Mesenchymal stem cell (in vitro differentiated cells and primary cell): ENCODE results near the gene SMIM29.
"Not testable (repeated sequence)": the region's sequence is repeated elsewhere in the genome, so short reads cannot be mapped to it uniquely, and the experiment has no call there.

ENCODE experiments used
- DNase-seq: peaks from one replicate; pipeline ENCODE4 v3.0.0-alpha.2; 2013
- H2AFZ ChIP-seq: one replicate; pipeline ENCODE4 v1.6.1; 2013; ENCODE audit warnings: low read depth, mild to moderate bottlenecking, control low read depth, inconsistent platforms, low read length, moderate library complexity
- H2AK5ac ChIP-seq: 2 replicates; pipeline ENCODE4 v1.6.1; 2013; ENCODE audit warnings: low read length, moderate library complexity, mild to moderate bottlenecking, inconsistent platforms; ENCODE audit not compliant: severe bottlenecking
- H2BK120ac ChIP-seq: one replicate; pipeline ENCODE4 v1.6.1; 2013; ENCODE audit warnings: low read depth, mild to moderate bottlenecking, inconsistent platforms, low read length, moderate library complexity
- H2BK12ac ChIP-seq, 2 experiments: one replicate each; pipeline ENCODE4 v1.6.1; 2013; ENCODE audit warnings: inconsistent platforms in 2 of 2, low read length in 2 of 2, mild to moderate bottlenecking in 2 of 2, moderate library complexity in 2 of 2, control low read depth in 1 of 2
- H2BK15ac ChIP-seq: one replicate; pipeline ENCODE4 v1.6.1; 2013; ENCODE audit warnings: mild to moderate bottlenecking, low read depth, inconsistent platforms; ENCODE audit not compliant: poor library complexity, severe bottlenecking
- H2BK5ac ChIP-seq: 2 replicates; pipeline ENCODE4 v1.6.1; 2013; ENCODE audit warnings: low read depth, mild to moderate bottlenecking, low read length, control low read depth, inconsistent platforms; ENCODE audit not compliant: poor library complexity, severe bottlenecking
- H3K14ac ChIP-seq, 2 experiments: one replicate each; pipeline ENCODE4 v1.6.1; 2013; ENCODE audit warnings: inconsistent platforms in 2 of 2, low read length in 2 of 2, control low read depth in 1 of 2, mild to moderate bottlenecking in 1 of 2, moderate library complexity in 1 of 2
- H3K18ac ChIP-seq, 2 experiments: one replicate each; pipeline ENCODE4 v1.6.1; 2013; ENCODE audit warnings: inconsistent platforms in 2 of 2, low read length in 2 of 2, control low read depth in 1 of 2, low read depth in 1 of 2, mild to moderate bottlenecking in 1 of 2
- H3K23ac ChIP-seq, 2 experiments: one replicate each; pipeline ENCODE4 v1.6.1; 2013; ENCODE audit warnings: inconsistent platforms in 2 of 2, low read length in 2 of 2, mild to moderate bottlenecking in 2 of 2, moderate library complexity in 2 of 2, control low read depth in 1 of 2
- H3K27ac ChIP-seq: 2 replicates; pipeline ENCODE4 v1.5.1; 2013; ENCODE audit warnings: mild to moderate bottlenecking, moderate library complexity, low read length, control low read depth, inconsistent platforms; ENCODE audit not compliant: poor library complexity, severe bottlenecking
- H3K27me3 ChIP-seq, 2 experiments: 2 replicates each; pipeline versions ENCODE4 v1.6.1 to v1.7.0; 2013; ENCODE audit warnings: low read length in 2 of 2, mild to moderate bottlenecking in 2 of 2, moderate library complexity in 2 of 2, control low read depth in 1 of 2, inconsistent platforms in 1 of 2; ENCODE audit not compliant: control insufficient read depth in 1 of 2, insufficient read depth in 1 of 2
- H3K36me3 ChIP-seq, 2 experiments: 2 replicates each; pipeline versions ENCODE4 v1.6.1 to v1.7.0; 2013; ENCODE audit warnings: low read length in 2 of 2, control low read depth in 1 of 2, inconsistent platforms in 1 of 2, low read depth in 1 of 2, mild to moderate bottlenecking in 1 of 2; ENCODE audit not compliant: insufficient read depth in 2 of 2, control insufficient read depth in 1 of 2
- H3K4ac ChIP-seq, 2 experiments: one replicate each; pipeline ENCODE4 v1.6.1; 2013; ENCODE audit warnings: inconsistent platforms in 2 of 2, low read length in 2 of 2, mild to moderate bottlenecking in 2 of 2, moderate library complexity in 2 of 2, control low read depth in 1 of 2, low read depth in 1 of 2
- H3K4me1 ChIP-seq: 2 replicates; pipeline ENCODE4 v1.6.1; 2013; ENCODE audit warnings: low read depth, low read length, control low read depth; ENCODE audit not compliant: control insufficient read depth, insufficient read depth
- H3K4me2 ChIP-seq: 2 replicates; pipeline ENCODE4 v1.6.1; 2013; ENCODE audit warnings: low read length, mild to moderate bottlenecking, inconsistent platforms; ENCODE audit not compliant: poor library complexity, severe bottlenecking
- H3K4me3 ChIP-seq, 2 experiments: 2 replicates each; pipeline versions ENCODE4 v1.5.1 to v1.7.0; 2013; ENCODE audit warnings: low read length in 2 of 2, mild to moderate bottlenecking in 2 of 2, control low read depth in 1 of 2, low read depth in 1 of 2; ENCODE audit not compliant: insufficient read depth in 1 of 2
- H3K79me1 ChIP-seq: replicated peaks from 2 replicates; pipeline ENCODE4 v1.6.1; 2013; ENCODE audit warnings: mild to moderate bottlenecking, control low read depth, low read length, inconsistent platforms; ENCODE audit not compliant: poor library complexity, severe bottlenecking
- H3K9ac ChIP-seq: 2 replicates; pipeline ENCODE4 v1.7.0; 2013; ENCODE audit warnings: mild to moderate bottlenecking, low read length, moderate library complexity
- H3K9me3 ChIP-seq: 2 replicates; pipeline ENCODE4 v1.7.0; 2013; ENCODE audit warnings: mild to moderate bottlenecking, low read length; ENCODE audit not compliant: control insufficient read depth
- H4K8ac ChIP-seq: one replicate; pipeline ENCODE4 v1.6.1; 2013; ENCODE audit warnings: inconsistent platforms, mild to moderate bottlenecking, low read length, moderate library complexity
- H4K91ac ChIP-seq: one replicate; pipeline ENCODE4 v1.6.1; 2013; ENCODE audit warnings: mild to moderate bottlenecking, low read length, inconsistent platforms
- WGBS: methylation state at CpG from one replicate; pipeline ENCODE4 v1.1.7; 2013; ENCODE audit warnings: mixed read lengths; 5-methylcytosine and 5-hydroxymethylcytosine counted together

The SMIM29 gene

DNA sequence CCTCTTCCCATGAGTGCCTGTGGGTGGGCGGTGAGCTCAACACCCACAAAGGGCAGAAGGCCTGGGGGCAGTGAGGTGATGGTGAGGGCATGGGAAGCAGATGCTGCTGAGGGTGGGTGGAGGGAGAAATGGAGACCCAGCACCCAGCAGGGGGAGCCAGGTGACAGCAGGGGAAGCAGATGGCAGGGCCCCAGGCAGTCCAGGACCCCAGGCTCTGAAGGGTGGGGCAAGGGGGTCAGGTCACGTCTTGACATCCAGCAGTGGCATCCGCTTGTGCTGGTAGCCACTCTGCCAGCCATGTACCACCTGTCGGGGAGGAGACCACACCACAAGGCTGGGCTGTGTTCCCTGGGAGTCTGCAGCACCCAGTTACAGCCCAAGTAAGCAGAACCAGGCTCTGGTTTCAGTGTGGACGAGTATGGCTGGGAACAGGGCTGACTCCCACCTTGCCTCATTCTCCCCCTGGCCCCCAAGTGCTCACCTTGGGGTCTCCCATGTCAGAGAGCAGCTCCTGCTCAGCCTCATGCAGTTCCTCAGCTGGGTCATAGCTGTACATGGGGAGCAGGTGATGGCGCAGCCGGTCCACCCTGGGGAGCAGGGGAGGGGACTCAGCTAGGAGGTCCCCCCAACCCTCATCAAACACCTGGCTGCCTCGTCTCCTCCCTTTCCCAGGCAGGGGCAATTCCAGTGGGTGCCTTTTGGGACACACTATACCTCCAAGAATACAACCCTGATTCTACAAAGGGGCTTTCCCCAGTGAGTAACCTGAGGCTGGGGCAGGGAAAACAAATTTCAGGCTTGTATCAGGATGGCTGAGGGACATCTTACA, 2.0 kb downstream of the SMIM29 start:
- H2BK12ac ChIP-seq, result peak overlapping the region in 1 of 2 experiments; percentile 87
- H2AFZ ChIP-seq, result no peak overlapping the region
- H4K91ac ChIP-seq, result no peak overlapping the region
- no peak overlapping the region for H2BK15ac ChIP-seq
- DNase-seq, result peak; percentile 65
- peaks cover 6% of the 10 kb centered on the region for H3K79me1 ChIP-seq
- H3K9me3 ChIP-seq, result no peaks in the 10 kb centered on the region
- H3K4me1 ChIP-seq, result peaks cover 51% of the 10 kb centered on the region
- H3K14ac ChIP-seq, result no peak overlapping the region
- no peak overlapping the region for H2BK5ac ChIP-seq
- peak overlapping the region; percentile 12 for H4K8ac ChIP-seq
- H3K27me3 ChIP-seq, result no peaks in the 10 kb centered on the region
- H3K4me3 ChIP-seq, result no peak overlapping the region
- no peak overlapping the region for H3K4me2 ChIP-seq
- no peak overlapping the region for H3K4ac ChIP-seq
- no peak overlapping the region for H2BK120ac ChIP-seq
- peak overlapping the region in 1 of 2 experiments; percentile 60 for H3K23ac ChIP-seq
- WGBS, result 57% methylated on average over 7 of the region's 8 CpGs
- H3K18ac ChIP-seq, result no peak overlapping the region
- H2AK5ac ChIP-seq, result peak overlapping the region; percentile 43
- peaks cover 14 to 32% of the 10 kb centered on the region in 2 experiments for H3K36me3 ChIP-seq
- H3K27ac ChIP-seq, result peak overlapping the region; percentile 3
- peak overlapping the region; percentile 94 for H3K9ac ChIP-seq

DNA sequence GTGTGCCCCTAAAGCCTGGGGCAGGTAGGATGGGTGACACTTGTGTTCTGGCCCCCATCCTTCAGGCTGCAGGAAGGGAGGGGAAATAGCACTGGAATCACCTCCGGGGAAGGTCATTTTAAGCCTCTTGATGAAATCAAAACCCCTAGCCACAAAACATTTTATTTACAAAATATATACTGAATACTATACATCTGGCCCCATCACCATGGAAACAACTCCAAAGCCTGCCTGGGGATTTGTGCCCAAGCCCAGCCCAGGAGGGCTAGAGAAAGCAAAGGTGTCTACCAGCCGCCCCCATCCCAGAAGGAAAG, 2.6 kb downstream of the SMIM29 start:
- no peaks in the 10 kb centered on the region for H3K27me3 ChIP-seq
- no peaks in the 10 kb centered on the region for H3K9me3 ChIP-seq
- H2AFZ ChIP-seq, result no peak overlapping the region
- no peak overlapping the region for H3K4me3 ChIP-seq
- H3K4ac ChIP-seq, result no peak overlapping the region
- no peak overlapping the region for H4K8ac ChIP-seq
- H2BK15ac ChIP-seq, result no peak overlapping the region
- no peak overlapping the region for H2BK12ac ChIP-seq
- WGBS, result 38% methylated on average over 2 of the region's 2 CpGs
- H2BK5ac ChIP-seq, result no peak overlapping the region
- no peak for DNase-seq
- H3K4me1 ChIP-seq, result peaks cover 56% of the 10 kb centered on the region
- no peak overlapping the region for H3K14ac ChIP-seq
- H2AK5ac ChIP-seq, result no peak overlapping the region
- no peak overlapping the region for H2BK120ac ChIP-seq
- peaks cover 6% of the 10 kb centered on the region for H3K79me1 ChIP-seq
- H3K27ac ChIP-seq, result no peak overlapping the region
- H4K91ac ChIP-seq, result no peak overlapping the region
- peak overlapping the region; percentile 94 for H3K9ac ChIP-seq
- no peak overlapping the region for H3K23ac ChIP-seq
- no peak overlapping the region for H3K18ac ChIP-seq
- H3K36me3 ChIP-seq, result peaks cover 20 to 38% of the 10 kb centered on the region in 2 experiments
- H3K4me2 ChIP-seq, result no peak overlapping the region

DNA sequence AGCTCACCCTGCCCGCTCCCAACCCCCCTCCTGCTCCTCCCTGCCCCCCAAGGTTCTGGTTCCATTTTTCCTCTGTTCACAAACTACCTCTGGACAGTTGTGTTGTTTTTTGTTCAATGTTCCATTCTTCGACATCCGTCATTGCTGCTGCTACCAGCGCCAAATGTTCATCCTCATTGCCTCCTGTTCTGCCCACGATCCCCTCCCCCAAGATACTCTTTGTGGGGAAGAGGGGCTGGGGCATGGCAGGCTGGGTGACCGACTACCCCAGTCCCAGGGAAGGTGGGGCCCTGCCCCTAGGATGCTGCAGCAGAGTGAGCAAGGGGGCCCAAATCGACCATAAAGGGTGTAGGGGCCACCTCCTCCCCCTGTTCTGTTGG, 3.1 kb downstream of the SMIM29 start:
- H2AFZ ChIP-seq, H4K8ac ChIP-seq, H2BK120ac ChIP-seq, H2BK12ac ChIP-seq, DNase-seq, H3K18ac ChIP-seq, H3K4me2 ChIP-seq, H3K23ac ChIP-seq, H2BK5ac ChIP-seq, H3K27me3 ChIP-seq, H3K14ac ChIP-seq, H4K91ac ChIP-seq, H3K27ac ChIP-seq, H2AK5ac ChIP-seq, H3K79me1 ChIP-seq, H3K9me3 ChIP-seq, H3K4ac ChIP-seq, H3K4me3 ChIP-seq: not testable (repeated sequence)
- Histone ChIP-seq H2BK15ac (peak overlapping the region; percentile 27), H3K9ac (peak overlapping the region; percentile 94), H3K4me1 (peaks cover 56% of the 10 kb centered on the region), H3K36me3 (peaks cover 24 to 42% of the 10 kb centered on the region in 2 experiments)
- WGBS, result 83% methylated on average over 2 of the region's 7 CpGs

DNA sequence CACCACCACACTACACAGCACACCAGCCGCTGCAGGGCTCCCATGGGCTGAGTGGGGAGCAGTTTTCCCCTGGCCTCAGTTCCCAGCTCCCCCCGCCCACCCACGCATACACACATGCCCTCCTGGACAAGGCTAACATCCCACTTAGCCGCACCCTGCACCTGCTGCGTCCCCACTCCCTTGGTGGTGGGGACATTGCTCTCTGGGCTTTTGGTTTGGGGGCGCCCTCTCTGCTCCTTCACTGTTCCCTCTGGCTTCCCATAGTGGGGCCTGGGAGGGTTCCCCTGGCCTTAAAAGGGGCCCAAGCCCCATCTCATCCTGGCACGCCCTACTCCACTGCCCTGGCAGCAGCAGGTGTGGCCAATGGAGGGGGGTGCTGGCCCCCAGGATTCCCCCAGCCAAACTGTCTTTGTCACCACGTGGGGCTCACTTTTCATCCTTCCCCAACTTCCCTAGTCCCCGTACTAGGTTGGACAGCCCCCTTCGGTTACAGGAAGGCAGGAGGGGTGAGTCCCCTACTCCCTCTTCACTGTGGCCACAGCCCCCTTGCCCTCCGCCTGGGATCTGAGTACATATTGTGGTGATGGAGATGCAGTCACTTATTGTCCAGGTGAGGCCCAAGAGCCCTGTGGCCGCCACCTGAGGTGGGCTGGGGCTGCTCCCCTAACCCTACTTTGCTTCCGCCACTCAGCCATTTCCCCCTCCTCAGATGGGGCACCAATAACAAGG, 3.6 kb downstream of the SMIM29 start:
- not testable (repeated sequence) for H2AK5ac ChIP-seq, H3K4ac ChIP-seq, H4K8ac ChIP-seq, H2BK5ac ChIP-seq, H3K14ac ChIP-seq, H2BK120ac ChIP-seq, H3K4me2 ChIP-seq, H3K4me3 ChIP-seq, H3K27me3 ChIP-seq, DNase-seq, H3K27ac ChIP-seq, H3K9me3 ChIP-seq, H3K79me1 ChIP-seq, H2AFZ ChIP-seq, H3K23ac ChIP-seq
- Histone ChIP-seq H3K18ac (peak overlapping the region; percentile 35 to 74), H3K9ac (peak overlapping the region; percentile 22), H3K4me1 (peaks cover 56% of the 10 kb centered on the region), H3K36me3 (peaks cover 27 to 48% of the 10 kb centered on the region in 2 experiments), H2BK15ac (peak overlapping the region; percentile 27), H4K91ac (peak overlapping the region; percentile 71), H2BK12ac (peak overlapping the region; percentile 30 to 66)
- 72% methylated on average over 8 of the region's 13 CpGs for WGBS
